GM18909 (cell line): ENCODE results near the gene PLSCR1.
"Not testable (repeated sequence)": the region's sequence is repeated elsewhere in the genome, so short reads cannot be mapped to it uniquely, and the experiment has no call there.

ENCODE experiments used
- ATAC-seq: cut with Tn5 transposase; IDR thresholded peaks from one replicate; pipeline ENCODE4 v1.9.1; 2021; ENCODE audit warnings: mild to moderate bottlenecking; ENCODE audit not compliant: unreplicated experiment, poor library complexity

PLSCR1 gene

DNA sequence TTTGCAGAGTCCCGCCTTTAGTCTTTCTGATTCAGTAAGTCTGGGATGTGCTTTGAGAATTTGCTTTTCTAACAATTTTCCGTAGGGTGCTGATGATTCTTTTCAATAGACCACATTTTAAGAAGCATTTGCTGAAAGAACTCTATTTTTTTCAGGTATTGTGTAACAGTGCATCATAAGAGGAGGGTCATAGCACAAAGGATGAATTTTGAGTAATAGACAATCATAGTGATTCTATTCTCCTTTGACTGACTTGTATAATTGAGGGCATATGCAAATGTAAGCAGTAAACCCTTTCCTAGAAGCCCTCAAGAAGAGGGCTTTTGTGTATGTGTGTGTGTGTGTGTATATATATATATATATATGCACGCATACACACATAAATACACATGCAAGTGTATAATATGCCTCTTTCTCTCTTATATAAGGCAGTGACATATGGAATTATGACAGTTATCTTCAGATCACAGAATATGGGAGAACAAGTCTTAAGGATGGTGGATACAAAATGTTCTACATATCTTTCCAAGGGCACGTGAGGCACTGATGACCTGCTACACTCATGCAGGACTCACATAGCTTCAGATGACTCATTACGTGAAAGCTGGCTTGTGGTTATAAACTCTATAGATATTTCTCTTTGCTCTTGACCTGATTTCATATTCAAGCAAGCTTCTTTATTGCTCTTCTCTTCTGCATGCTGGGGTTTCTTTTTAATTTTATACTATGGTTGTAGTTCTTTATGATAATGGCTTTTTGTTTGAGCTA is 6.5 kb upstream of the PLSCR1 start:
- ATAC-seq = peak; percentile 95

DNA sequence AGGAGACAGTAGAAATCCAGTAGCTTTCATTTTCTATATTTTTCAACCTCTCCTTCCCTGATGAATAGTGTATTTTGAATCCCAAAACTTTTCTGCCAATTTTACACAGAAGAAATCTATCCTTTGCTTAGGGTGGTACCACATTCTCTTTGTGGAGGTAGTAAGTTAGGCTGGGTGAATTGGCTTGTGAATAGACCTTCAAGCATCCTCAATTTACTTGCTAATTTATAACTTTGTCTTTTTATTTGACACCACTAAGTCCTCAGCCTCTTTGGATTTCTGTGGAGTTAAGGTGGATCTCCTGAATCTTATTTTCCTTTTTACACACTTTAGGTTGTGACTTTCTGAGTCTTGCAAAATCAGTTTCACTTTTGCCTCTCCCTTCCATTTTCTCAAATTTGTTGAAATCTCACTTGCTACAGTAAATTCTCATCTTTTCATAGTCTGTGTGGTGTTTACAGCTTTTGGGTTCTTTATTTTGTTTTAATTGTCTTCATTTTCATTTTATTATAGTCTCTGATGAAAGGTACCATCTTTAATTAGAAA is 5.7 kb upstream of the PLSCR1 start:
- ATAC-seq = no peak

DNA sequence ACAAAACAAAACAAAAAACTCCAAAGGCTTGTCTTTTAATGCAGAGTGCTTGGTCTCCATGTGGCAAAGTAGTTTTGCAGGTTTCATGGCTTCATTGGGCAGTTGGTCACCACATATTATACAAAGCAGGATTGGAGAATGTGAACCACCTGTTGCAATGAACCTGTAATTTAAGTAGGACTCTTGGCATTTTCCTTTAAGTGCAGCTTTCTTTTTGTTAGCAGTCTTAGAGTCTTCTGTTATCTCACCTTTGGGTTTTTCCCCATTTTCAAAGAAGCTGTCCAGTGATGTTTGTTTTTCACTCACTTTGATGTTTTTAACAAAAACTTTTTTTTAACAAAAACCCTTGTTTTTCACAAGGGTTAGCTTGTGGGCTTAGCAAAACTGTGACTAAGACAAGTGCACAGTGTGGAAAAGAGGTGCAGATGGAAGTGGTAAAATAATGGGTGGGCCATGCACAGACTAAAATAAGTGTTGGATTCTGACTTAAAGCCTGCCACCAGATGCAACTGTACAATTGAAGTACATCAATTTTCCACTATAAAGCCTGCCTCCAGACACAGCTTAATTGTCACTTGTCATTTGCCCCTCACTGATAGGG is 2.9 kb upstream of the PLSCR1 start:
- ATAC-seq = no peak

DNA sequence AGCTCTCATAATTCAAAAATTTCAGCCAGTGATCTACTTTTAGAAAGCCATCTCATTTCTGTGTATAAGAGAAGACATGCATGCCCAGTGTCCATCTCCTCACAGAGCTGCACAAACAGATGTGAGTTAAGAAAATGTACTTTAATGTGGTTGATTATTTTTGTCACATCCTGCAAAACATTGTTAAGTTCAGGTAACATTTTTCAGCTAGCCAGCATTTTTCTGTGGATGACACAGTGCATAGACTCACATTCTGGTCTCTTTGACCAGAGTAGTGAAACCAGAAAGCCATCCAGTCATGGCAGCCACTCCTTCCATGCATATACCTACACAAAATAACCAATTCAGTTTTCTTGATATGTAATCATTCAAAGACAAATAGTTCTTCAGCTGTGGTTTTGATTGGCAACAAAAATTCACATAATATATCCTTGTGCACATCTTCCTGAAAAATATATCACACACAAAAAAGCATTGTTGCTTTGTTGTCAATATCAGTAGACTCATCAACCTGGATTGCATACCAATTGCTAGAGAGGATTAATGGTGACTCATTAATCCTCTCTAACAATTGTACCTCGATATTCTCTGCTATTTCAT is 2.1 kb upstream of the PLSCR1 start:
- ATAC-seq = no peak

DNA sequence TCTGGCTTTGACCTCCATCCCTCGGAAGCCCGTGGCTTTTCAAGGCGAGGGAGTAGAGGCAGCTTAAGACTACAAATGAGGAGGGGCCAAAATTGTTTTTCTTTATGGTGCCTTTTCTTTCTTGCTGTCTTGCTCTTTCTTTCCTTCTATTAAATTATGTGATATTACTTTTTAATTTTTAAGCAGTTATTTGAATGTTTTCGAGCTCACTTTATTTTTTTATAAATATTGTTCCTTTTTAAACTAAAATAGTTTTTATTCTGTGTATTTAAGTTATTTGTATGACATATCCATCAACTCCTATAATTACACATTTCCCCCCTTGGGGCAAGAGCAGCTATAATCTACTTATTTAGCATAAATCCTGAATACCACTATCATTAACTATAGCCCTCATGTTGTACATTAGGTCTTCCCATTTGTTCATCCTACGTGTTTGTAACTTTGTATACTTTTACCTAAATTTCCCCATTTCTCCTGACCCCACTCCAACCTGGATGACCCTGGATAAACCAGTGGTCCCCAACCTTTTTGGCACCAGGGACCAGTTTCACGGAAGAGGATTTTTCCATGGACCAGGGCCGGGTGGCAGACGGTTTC is 622 bp upstream of the PLSCR1 start:
- no peak for ATAC-seq

DNA sequence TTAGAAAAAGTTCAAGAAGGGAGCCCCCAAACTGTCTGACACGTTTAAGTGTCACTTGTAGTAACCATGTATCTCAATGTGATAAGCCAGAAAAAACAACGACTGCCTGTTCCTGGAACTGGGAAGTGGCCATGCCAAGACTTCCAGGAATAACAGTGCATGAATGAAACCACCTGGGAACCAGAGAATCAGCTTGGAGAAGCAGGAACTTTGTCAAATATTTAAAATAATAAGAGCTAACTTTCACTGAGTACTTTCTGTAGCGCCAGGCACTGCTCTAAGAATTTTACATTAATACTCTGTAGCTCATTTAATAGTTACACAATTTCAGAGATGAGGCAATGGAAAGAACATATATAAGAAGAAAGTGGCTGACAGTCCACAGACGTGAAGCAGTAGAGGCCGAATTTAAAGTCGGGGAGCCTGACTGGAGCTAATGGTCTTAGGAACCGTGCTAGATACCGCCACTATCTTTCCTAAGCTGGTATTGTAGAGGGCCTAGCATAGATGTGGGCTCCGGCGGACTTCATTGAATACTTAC is 876 bp downstream of the PLSCR1 start:
- peak; percentile 11 for ATAC-seq

DNA sequence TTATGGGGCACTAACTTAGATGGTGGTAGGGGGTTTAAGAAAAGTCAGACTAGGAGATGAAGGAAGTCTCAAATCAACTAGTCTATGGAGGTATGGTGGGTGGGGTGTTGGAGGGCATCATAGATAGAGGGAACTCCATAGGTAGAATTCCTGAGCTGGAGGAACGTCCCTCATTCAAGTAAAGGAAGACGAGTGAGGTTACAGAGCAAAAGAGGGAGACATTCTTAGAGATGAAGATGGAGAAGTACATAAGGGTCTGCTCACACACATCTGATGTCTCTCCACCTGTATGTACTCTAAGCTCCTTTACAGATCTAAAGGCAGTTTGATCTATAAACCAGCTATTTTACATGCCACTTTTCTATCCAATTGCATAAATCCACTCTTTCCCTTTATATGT is 1.4 kb downstream of the PLSCR1 start:
- no peak for ATAC-seq

DNA sequence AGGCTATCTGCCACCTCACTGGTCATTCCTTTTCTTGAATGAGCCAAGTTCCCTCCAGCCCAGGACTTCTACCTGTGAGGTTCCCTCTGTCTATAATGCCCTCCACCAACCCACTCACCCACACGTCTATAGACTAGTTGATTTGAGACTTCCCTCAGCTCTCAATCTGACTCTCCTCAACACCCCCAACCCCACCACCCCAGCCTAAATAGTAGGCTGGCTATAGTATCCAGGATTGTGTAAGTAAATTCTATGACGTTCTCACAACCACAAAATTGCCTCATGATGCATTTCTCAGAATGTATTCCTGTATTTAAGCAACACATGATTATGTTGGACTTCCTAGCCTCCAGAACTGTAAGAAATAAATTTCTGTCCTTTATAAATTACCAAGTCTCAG is 2.2 kb downstream of the PLSCR1 start:
- ATAC-seq = no peak

DNA sequence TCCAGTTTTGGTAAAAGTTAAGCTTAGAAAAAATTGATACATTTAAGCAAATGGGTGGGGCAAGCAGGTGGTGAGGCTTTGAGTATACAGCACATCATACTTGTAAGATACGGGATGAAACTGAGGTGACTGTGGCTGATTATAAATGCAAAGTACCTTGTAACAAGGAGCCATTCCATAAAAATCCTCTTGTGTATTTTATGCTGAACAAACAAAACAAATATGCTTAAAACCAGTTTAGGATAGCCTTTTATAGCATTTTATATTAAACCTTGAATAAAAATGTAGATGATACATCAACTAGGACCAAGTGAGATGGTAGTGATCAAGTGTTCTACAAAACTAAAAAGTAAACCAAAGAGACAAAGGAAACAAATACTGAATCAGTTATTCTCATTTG is 3.4 kb downstream of the PLSCR1 start:
- ATAC-seq = no peak

DNA sequence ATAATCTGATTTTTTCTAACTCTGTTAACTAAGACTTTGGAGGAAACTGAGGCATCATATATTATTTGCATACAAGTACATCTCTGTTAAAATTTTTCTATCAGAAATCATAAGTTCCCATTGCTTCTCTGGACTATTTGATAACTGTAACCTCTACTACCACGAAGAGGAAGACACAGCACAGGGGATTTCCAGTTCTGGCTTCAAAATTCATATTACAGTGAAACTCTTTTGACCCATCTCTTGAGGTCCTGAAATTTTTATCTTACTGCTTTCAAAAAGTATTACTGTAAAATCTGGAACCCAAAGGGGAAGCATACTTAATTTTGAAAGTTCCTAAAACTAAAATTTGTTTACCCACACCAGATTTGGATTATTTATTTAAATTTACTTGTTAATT is 4.2 kb downstream of the PLSCR1 start:
- no peak for ATAC-seq

DNA sequence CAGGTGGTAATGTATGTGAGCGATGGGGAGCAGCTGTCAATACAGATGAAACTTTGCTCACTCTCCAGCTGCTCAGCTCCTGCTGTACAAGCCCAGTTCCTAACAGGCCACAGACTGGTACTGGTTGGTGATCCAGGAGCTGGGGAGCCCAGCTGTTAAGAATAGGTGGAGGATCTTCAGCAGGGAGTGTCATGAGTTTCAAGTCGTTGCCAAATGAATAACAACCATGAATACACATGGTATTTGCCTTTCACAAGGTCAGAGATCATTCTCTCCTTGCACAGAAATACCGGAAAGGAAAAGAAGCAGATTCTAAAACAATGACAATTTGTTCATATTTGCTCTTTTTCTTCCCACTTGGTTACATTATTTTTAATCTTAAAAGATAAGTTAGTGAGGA is 5.1 kb downstream of the PLSCR1 start:
- ATAC-seq = no peak

DNA sequence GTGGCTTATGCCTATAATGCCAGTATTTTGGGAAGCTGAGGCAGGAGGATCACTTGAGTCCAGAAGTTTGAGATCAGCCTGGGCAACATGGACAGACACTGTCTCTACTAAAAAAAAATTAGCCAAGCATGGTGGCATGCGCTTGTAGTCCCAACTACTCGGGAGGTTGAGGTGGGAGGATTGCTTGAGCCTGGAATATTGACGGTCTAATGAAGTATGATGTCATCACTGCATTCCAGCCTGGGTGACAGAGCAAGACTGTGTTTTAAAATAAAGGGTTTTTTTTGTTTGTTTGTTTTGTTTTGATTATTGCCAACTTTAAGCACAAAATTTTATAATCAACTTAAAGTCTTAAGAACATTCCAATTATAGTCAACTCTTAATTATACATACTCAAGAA is 6.8 kb downstream of the PLSCR1 start:
- no peak for ATAC-seq

DNA sequence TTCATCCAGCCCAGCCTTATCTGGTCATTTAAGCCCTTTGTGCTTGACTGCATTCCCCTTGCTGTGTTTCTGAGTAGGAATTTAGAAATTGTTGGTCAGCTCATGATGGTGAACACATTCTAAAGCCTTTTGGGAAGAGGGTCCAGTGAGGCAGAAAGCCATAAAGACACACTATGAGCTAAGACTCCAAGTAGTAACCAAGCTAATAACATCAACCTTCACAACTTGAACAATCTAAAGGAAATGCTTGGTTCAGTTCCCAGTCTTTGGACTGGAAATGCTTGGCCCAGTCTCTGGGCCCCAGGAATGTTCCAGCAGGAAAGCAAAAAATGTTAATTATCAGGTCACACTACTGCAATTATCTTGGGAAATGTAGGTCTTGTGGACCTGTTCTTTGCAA is 7.7 kb downstream of the PLSCR1 start:
- no peak for ATAC-seq

DNA sequence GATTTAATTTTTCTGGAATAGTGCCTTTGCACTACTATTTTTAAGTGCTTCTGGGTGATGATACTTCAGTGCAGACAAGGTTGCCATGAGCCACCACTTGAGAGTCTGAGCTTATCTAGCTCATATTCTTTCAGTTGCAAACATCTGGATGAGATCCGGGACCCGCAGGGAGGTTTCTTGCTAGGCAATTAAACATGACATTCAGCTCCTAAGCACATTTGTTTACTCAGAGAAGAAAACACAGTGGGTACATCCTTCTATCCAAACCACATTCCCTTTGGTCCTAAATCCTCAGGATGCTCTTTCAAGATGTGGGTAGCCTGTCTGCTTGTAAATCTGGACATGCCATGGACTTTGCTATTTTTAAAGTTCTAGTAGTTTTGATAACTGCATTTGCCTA is 12.0 kb downstream of the PLSCR1 start:
- no peak for ATAC-seq

DNA sequence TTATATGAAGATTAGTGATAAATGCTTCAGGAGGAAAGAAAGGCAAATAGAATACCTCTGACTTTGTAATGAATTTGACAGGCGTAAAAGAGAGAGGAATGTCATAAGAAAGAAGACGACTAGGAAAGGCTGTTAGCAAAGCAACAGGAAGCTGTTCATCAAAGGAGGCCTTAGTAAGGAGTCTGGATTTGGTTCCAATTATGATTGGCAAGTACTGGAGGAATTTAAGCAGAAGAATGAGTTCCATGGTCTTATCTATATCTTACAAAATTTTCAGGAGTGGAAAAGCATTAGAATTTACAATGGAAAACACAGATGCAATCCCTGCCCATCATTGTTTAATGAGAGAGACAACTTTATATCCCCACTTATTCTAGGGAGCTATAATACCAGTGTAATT is 13.8 kb downstream of the PLSCR1 start:
- ATAC-seq = no peak

DNA sequence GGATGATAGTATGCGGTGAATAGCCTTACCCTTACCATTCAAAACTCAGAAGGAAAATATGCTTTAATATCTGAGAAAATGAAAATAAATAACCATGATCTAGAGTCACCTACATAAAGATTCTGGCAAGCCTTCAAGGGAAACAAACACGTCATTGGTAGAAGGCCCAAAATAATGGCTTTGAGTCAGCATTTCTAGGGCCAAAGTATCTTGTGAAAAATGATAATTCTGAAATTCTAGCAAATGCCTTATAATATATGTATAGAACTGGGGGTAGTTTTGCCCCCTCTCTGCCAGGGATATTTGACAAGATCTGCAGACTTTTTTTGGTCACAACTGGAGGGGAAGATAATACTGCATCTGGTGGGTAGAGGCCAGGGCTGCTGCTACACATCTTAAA is 15.4 kb downstream of the PLSCR1 start:
- ATAC-seq = no peak

DNA sequence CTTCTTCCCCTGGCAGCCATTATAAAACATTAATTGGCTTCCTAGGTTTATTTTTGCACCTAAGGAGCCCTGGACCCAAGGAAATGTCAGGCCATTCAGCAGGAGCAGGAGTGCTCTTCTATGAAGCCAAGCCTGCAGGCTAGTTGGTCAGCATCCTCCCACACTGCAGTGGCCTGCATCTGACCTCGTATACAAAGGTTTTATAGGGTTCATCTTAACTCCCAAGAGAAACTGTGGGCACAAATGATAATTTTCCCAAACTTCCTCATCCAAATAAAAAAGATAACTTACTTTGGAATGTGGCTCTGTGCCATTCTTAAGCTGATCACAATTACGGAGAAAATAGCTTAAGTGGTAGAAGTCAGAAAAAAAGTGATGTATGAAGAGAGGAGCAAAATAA is 19.4 kb downstream of the PLSCR1 start:
- ATAC-seq = no peak

DNA sequence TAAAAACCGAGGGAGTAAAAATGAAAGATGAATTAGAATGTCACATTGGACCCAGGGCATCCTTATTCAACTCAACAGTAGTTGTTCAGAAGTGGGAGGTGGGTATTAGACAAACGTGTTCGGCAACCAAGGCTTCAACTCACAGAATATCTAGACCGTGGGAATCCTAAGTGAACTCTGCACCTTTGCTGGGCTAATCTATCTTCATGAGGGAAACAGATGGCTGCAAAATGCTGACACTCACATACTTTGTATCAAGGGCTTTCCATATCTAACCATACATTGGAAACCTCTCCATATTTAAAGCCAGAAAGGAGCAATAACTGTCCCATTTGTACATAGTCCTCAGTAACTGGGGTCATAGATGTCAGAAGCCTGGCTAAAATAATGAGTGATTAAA is 20.9 kb downstream of the PLSCR1 start:
- no peak for ATAC-seq

DNA sequence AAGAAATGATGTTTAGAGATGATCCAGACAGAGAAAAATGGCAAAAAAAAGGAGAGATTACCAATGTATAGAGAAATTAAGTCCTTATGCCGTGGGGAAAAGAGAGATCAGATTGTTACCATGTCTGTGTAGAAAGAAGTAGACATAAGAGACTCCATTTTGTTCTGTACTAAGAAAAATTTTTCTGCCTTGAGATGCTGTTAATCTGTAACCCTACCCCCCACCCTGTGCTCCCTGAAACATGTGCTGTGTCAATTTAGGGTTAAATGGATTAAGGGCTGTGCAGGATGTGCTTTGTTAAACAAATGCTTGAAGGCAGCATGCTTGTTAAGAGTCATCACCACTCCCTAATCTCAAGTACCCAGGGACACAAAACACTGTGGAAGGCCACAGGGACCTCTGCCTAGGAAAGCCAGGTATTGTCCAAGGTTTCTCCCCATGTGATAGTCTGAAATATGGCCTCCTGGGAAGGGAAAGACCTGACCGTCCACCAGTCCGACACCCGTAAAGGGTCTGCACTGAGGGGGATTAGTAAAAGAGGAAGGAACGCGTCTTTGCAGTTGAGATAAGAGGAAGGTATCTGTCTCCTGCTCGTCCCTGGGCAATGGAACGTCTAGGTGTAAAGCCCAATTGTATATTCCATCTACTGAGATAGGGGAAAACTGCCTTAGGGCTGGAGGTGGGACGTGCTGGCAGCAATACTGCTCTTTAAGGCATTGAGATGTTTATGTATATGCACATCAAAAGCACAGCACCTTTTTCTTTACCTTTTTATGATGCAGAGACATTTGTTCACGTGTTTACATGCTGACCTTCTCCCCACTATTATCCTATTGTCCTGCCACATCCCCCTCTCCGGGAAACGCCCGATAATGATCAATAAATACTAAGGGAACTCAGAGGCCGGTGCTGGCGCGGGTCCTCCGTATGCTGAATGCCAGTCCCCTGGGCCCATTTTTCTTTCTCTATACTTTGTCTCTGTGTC is 21.9 kb downstream of the PLSCR1 start:
- not testable (repeated sequence) for ATAC-seq

DNA sequence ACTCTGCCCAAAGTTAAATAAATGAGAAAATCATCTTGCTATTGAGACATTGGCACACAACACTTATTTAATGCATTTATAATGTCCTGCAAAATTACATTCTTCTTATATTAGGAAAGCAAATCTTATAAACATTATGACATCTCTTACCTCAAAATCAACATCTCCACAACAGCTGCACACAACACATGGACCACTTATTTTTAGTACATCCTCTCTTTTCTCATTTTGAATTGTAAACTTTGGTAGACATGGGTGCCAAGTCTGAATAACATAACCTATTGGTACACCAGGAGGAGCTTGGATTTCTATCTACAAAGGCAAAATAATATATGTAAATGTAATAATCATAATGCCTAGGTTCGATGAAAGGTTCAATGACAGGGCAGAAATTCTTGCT is 23.0 kb downstream of the PLSCR1 start:
- no peak for ATAC-seq
